NB4 (cell line): ENCODE measurements around the gene PRKG1.

ENCODE experiments used
- CTCF ChIP-seq: IDR thresholded peaks from one replicate; pipeline ENCODE4 v1.5.1; 2012; ENCODE audit warnings: low read depth, low read length
- MYC ChIP-seq: IDR thresholded peaks from 2 replicates; pipeline ENCODE4 v1.6.1; 2011; ENCODE audit warnings: low read depth, low read length
- TF ChIP-seq, protein P1 (sequence below): IDR thresholded peaks from 2 replicates; pipeline ENCODE4 v1.6.1; 2011; ENCODE audit warnings: low read depth, low read length

DNA sequence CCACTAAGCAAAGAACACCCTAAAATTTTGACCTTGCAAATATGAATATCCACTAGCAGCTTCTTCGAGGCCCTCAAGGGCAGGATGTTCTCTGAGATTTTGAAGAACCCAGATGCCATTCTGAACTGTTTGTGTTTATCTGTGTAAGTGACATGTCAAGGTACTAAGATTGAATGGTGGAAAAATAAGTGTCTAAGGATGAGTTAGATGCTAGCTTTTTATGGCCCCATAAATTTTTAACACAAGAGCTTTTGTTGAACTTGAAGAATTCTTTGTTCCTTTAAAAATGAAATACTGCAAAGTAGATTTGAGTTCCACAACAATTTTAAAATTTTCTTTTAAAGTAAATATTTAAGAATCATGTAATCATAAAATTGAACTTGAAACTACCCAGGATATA is 365.4 kb downstream of the PRKG1 start:
- TF ChIP-seq CTCF (no peak), MYC (no peak)
- TF ChIP-seq, protein P1, sequence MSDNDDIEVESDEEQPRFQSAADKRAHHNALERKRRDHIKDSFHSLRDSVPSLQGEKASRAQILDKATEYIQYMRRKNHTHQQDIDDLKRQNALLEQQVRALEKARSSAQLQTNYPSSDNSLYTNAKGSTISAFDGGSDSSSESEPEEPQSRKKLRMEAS, result no peak
